Measurements from ENCODE around the gene IGLL5. TPM values are rescaled to one million over a fixed set of nuclear protein-coding genes. Genes with fewer than 3 reads are reported as not detected.

Gene IGLL5
- polyA plus RNA-seq, 1 donor (not counting 4 experiments of a cell fraction or from before 2014, with no cell fraction given), result not detected

DNA sequence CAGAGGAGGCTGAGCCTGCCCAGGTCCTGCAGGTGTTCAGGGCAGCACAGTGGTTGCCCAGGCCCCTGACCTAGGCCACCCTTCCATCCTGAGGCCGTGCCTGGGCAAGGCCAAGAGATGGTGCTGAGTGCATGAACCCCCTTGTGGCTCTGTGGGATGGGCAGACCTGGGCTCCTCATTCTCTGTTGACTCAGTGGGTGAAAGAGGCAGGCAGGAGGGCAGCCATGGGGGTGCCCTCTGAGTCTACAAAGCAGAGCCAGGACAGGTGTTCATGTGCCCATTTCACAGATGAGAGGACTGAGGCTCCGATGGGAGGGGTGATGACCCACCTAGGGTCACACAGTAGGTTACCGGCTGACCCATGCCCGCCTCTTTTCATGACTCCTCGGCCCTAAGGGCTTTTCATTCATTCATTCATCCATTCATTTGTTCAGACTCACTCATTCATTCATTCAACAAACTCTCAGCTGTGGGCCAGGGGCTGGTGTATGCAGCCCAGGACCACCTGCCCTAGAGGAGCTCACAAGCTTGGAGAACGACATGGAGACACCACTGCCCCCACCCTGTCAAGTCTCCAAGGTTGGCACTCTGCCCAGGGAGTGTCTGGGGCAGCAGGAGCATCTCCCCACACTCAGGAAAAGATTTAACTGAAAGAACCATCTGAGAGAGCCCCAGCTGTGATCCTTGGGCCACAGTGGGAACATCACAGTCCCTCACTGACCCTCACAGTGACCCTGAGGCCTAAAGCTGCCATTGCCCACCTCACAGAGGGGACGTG lies 40.5 kb downstream of the IGLL5 start:
- dilution Hi-C loops (cut with MboI; ENCODE audit: extremely low pct_ligation_motif_present, low sequenced_read_pairs), result no loop called here
- H3K4me1 ChIP-seq (ENCODE audit: control insufficient read depth, extremely low read depth, insufficient read depth, low read length), result no peaks in the 10 kb centered on the region
- H3K9ac ChIP-seq (ENCODE audit: control insufficient read depth, extremely low read depth, insufficient read depth, low read length), result no peak overlapping the region
- no peak for FAIRE-seq
- H2AFZ ChIP-seq (ENCODE audit: control insufficient read depth, low read length), result no peak overlapping the region
- H3K36me3 ChIP-seq (ENCODE audit: control insufficient read depth in 2 of 2, extremely low read depth in 1 of 2, insufficient read depth in 2 of 2, low read length in 2 of 2), result no peaks in the 10 kb centered on the region
- no peak overlapping the region for H3K4me2 ChIP-seq (ENCODE audit: control insufficient read depth, extremely low read depth, insufficient read depth, low read depth, low read length)
- H3K27ac ChIP-seq (ENCODE audit: control insufficient read depth, insufficient read depth, low read length), result no peak overlapping the region
- H3K9me1 ChIP-seq (ENCODE audit: control insufficient read depth, extremely low read depth, insufficient read depth, low read length), result no peaks in the 10 kb centered on the region
- H3K9me3 ChIP-seq (ENCODE audit: control insufficient read depth, low read depth, low read length), result no peaks in the 10 kb centered on the region
- TF ChIP-seq, protein P1, sequence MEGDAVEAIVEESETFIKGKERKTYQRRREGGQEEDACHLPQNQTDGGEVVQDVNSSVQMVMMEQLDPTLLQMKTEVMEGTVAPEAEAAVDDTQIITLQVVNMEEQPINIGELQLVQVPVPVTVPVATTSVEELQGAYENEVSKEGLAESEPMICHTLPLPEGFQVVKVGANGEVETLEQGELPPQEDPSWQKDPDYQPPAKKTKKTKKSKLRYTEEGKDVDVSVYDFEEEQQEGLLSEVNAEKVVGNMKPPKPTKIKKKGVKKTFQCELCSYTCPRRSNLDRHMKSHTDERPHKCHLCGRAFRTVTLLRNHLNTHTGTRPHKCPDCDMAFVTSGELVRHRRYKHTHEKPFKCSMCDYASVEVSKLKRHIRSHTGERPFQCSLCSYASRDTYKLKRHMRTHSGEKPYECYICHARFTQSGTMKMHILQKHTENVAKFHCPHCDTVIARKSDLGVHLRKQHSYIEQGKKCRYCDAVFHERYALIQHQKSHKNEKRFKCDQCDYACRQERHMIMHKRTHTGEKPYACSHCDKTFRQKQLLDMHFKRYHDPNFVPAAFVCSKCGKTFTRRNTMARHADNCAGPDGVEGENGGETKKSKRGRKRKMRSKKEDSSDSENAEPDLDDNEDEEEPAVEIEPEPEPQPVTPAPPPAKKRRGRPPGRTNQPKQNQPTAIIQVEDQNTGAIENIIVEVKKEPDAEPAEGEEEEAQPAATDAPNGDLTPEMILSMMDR (optimal IDR thresholded peaks at IDR 0.05 in 1 of 3, IDR thresholded peaks at IDR 0.05 in 1 of 3, conservative IDR thresholded peaks at IDR 0.05 in 1 of 3; ENCODE audit: extremely low read depth in 1 of 3, insufficient read depth in 2 of 3, low read length in 3 of 3), result no peak
- TF ChIP-seq EZH2 (IDR thresholded peaks at IDR 0.05; ENCODE audit: low read length), result no peak
- H4K20me1 ChIP-seq (ENCODE audit: control insufficient read depth, extremely low read depth, insufficient read depth, low read length), result no peaks in the 10 kb centered on the region
- no peaks in the 10 kb centered on the region for H3K27me3 ChIP-seq (ENCODE audit: control insufficient read depth, extremely low read depth, insufficient read depth, low read length)
- H3K79me2 ChIP-seq (ENCODE audit: control insufficient read depth, insufficient read depth, low read length), result no peaks in the 10 kb centered on the region
- no peak overlapping the region for H3K4me3 ChIP-seq (ENCODE audit: control insufficient read depth in 2 of 3, extremely low read depth in 1 of 3, insufficient read depth in 2 of 3, low read depth in 1 of 3, low read length in 3 of 3)
- DNase-seq (ENCODE audit: low read depth, low spot score), result no peak

DNA sequence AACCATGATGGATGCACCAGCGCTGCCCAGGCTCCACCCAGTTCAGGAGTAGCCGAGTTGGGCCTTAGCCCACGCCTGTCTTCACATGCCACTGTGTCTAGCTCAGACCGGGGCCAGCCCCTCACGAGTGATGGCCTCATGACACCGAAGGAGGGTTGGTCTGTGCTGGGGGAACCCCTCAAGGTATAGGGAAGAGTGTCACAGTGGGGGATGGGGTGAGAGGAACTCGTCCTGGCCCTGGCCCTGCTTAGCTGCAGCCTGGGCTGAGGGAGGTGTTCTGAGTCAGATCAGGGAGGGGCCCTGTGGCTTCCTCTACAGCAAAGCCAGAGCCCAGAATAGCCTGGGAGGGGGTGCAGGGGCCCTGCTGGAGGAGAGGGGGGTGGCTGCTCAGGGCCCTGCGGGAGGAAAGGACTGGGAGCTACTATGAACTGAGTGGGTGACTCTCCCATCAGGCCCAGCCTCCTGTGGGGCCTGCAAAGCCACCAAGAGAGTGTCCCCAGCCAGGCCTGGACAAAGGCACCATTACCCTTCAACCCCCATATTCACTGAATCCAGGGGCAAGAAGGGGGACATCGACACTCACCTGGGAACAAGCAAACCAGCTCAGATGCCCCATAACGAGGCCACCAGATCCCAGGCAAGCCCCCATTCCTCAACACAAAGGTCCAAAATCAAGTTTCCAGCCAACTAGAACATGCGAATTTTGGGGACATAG lies 41.2 kb downstream of the IGLL5 start:
- Histone ChIP-seq H3K79me2 (ENCODE audit: control insufficient read depth, insufficient read depth, low read length) (no peaks in the 10 kb centered on the region), H3K36me3 (ENCODE audit: control insufficient read depth in 2 of 2, extremely low read depth in 1 of 2, insufficient read depth in 2 of 2, low read length in 2 of 2) (no peaks in the 10 kb centered on the region), H3K9ac (ENCODE audit: control insufficient read depth, extremely low read depth, insufficient read depth, low read length) (no peak overlapping the region), H4K20me1 (ENCODE audit: control insufficient read depth, extremely low read depth, insufficient read depth, low read length) (no peaks in the 10 kb centered on the region), H3K4me3 (ENCODE audit: control insufficient read depth in 2 of 3, extremely low read depth in 1 of 3, insufficient read depth in 2 of 3, low read depth in 1 of 3, low read length in 3 of 3) (no peak overlapping the region), H3K9me1 (ENCODE audit: control insufficient read depth, extremely low read depth, insufficient read depth, low read length) (no peaks in the 10 kb centered on the region), H3K27ac (ENCODE audit: control insufficient read depth, insufficient read depth, low read length) (no peak overlapping the region), H3K27me3 (ENCODE audit: control insufficient read depth, extremely low read depth, insufficient read depth, low read length) (no peaks in the 10 kb centered on the region), H3K4me1 (ENCODE audit: control insufficient read depth, extremely low read depth, insufficient read depth, low read length) (no peaks in the 10 kb centered on the region), H2AFZ (ENCODE audit: control insufficient read depth, low read length) (no peak overlapping the region), H3K9me3 (ENCODE audit: control insufficient read depth, low read depth, low read length) (no peaks in the 10 kb centered on the region), H3K4me2 (ENCODE audit: control insufficient read depth, extremely low read depth, insufficient read depth, low read depth, low read length) (no peak overlapping the region)
- DNase-seq (ENCODE audit: low read depth, low spot score), result peak; percentile 5
- no peak for TF ChIP-seq EZH2 (IDR thresholded peaks at IDR 0.05; ENCODE audit: low read length)
- TF ChIP-seq, protein P1 (optimal IDR thresholded peaks at IDR 0.05 in 1 of 3, IDR thresholded peaks at IDR 0.05 in 1 of 3, conservative IDR thresholded peaks at IDR 0.05 in 1 of 3; ENCODE audit: extremely low read depth in 1 of 3, insufficient read depth in 2 of 3, low read length in 3 of 3), result no peak
- dilution Hi-C loops (cut with MboI; ENCODE audit: extremely low pct_ligation_motif_present, low sequenced_read_pairs), result no loop called here
- FAIRE-seq, result no peak
